Dermis microvascular lymphatic vessel endothelial cell (primary cell): ENCODE measurements around the gene MT1X. TPM values are rescaled to one million over a fixed set of nuclear protein-coding genes. Genes with fewer than 3 reads are reported as not detected.
"Not testable (repeated sequence)": the region's sequence is repeated elsewhere in the genome, so short reads cannot be mapped to it uniquely, and the experiment has no call there.

Source experiments
- DNase-seq, 2 donors: peaks; one replicate each; pipeline versions ENCODE4 v3.0.0 to v3.0.0-alpha.2; 2010; ENCODE audit warnings: low read depth in 2 of 2
- total RNA-seq: library from RNA; depleted of rRNA; stranded (reverse); fragments of >200 nt; gene quantifications from 2 replicates; pipeline ENCODE4 v1.2.1, GENCODE V29; 2014

MT1X gene
- total RNA-seq, 1 donor from 2014 or later = 15.0 TPM

DNA sequence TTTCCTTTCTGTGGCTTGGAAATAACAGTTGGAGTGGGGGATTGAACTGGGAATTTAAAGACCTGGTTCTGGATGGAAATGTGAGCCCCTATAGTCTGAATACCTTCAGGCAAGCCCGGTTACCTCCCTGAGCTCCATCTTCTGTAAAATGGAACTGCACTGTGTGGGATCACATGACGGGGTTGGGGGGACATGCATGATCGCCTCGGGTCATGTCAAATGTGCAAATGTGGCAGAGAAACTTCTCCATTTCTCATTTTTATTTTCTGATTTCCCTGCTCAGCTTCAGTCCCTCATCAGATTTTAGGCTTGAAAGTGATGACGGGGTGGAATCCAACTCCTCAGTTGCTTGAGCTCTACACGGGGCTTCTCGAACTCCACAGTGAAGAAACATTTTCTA lies 29.1 kb upstream of the MT1X start:
- DNase-seq = no peak

DNA sequence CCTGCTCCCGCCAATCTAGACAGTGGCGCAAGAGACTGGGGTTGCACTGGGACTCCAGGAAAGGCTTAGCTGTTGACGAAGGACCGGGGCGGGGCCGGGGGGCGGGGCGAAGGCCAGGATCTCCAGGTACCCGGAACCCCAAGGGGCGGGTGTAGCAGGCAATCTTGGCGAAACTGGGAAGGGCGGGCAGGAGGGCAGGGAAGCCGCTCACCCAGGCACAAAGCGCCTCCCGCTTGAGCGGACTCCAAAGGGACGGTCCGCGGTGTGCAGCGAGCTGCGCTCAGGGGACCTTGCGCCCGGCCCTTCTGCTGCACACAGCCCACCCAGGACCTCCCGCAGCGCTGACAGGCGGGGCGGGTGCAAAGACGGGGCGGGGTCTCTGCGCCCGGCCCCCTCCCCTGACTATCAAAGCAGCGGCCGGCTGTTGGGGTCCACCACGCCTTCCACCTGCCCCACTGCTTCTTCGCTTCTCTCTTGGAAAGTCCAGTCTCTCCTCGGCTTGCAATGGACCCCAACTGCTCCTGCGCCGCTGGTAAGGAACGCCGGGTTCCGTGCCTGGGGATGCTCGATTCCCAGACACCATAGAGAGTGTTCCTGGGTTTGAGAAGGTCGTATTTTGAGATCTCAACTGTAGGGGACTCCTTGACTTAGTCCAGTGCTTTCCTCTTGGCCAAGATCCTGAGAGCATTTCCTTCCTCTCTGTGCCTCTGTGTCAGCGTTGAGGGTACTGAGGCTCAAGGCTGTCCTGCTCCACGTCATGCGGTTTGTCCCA lies 24.5 kb upstream of the MT1X start, which contains the start of gene MT1F:
MT1F (plus strand) TSS at position 405 of the 772 bp plus-strand sequence; CDS start at position 505, 100 bp downstream.
- peak in 1 of 2 donors; percentile 29 for DNase-seq

DNA sequence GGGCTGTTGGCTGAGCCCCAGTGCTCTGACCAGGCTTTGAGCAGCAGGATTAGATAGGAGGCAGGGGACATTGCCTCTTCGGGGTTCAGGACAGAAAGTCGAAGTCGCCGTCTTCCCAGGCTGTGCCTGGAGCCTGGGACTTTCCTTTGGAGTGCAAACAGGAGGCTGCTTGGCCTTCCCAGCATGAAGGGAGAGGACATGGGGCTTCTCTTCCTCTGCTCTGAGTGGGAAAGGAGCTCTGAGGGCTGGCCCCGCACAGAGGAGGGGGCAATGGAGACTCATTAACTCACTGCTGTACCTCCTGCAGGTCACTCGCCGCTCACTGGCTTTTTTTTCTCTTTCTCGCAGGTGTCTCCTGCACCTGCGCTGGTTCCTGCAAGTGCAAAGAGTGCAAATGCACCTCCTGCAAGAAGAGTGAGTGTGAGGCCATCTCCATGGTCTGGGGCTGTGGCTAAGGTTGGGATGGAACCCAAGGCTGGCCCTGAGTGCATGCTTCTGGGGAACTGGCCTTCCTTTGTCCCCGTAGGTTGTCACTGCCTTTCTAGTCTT lies 23.9 kb upstream of the MT1X start:
- no peak for DNase-seq

DNA sequence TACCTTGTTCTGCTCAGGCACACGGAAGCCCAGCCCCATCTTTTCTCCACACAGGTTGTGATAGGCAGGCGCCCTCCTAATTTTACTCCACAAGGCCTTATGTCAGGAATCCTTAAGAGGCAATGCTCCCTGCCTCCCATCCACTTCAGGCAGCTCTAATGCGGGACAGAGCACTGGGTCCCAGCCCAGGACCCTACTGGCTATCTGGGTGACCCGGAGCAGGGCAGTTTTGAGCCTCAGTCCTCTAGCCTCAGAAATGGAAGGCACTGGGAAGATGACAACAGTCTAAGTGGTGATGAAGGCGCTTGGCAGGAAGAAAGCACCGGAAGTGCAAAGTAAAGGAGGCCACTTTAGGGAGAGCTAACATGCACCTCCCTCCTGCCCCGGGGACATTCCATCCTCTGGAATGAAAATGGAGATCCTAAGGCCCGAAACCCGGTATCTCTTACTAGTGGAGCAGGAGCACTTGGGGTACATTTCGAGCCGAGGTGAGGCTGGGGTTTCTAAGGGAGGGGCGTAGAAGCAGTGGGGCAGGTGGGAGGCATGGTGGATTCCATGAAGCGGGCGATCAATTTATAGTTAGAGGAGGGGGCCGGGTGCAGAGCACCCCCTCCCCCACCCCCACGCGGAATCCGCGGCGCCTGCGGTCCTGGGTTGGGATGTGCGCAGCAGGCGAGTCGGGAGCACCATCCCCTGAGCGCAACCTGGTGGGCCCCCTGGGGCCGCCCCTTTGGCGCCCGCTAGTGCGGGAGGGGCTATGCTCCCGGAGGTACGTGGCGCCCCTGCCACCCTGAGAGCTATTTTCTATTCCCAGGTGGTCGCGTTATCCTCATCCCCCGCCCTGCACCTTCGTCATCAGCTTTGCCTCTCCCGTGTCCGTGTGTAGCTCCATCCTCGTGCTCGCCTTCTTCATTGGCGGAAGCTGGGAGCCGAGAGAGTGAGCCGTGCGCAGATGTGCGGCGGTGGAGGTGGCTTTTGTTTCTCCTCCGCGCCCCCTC lies 19.6 kb upstream of the MT1X start:
- no peak for DNase-seq

DNA sequence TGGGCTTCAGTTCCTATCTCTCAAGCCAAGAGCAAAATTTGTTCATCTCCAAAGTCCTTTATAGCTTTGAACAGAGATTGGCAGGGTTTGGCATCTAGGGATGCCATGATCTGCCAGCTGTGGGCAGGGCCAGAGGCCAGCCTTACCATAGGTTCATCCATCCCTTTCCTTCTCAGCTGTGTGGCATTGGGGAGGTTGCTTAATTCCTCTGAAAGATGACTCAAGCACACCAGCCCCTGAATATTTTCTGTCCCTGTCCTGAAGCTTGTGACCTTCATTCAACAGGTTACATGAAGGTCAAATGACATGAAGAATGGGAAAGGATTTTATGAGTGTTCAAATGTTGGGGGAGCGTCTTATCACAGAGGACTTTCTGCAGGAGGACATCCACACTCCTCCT lies 17.8 kb upstream of the MT1X start:
- DNase-seq = no peak

DNA sequence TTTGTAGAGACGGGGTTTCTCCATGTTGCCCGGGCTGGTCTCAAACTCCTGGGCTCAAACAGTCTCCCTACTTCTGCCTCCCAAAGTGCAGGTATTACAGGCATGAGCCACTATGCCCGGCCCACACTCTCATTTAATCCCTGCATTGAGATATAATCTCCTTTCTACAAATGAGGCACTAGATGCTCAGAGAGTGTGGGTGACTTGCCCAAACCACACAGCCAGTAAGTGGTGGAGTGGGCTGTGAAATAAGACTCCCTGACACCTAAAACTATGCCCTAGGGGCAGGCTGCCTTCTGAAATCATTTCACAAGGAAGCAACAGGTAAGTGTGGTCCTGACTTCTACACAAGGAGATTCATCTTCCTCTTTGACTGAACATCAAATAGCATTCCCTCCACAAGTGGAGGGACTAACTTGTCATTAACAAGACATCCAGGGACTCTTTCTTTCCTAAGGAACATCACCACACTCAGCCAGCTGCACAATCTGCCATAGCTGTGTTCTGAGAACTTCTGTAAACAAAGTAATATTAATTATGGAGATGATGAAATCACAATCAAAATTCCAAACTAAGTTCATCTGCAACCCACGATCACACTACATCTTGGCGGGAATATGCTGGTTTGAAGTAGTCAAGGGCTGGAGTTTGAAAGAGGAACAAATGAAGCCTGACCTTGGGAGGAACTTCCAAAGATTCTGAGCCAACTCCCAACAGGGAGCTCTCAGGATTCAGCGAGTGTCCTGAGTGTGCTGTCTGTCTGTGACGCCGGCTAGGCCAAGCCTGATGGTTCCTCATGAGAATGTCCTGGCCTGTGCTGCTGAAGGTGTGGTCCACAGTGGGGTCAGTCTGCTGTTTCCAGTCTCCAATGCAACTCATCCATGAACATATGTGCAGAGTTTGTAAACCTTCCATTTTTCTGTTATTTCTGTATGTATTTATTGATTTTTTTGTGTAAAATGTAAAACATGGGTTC lies 16.7 kb upstream of the MT1X start:
- not testable (repeated sequence) for DNase-seq

DNA sequence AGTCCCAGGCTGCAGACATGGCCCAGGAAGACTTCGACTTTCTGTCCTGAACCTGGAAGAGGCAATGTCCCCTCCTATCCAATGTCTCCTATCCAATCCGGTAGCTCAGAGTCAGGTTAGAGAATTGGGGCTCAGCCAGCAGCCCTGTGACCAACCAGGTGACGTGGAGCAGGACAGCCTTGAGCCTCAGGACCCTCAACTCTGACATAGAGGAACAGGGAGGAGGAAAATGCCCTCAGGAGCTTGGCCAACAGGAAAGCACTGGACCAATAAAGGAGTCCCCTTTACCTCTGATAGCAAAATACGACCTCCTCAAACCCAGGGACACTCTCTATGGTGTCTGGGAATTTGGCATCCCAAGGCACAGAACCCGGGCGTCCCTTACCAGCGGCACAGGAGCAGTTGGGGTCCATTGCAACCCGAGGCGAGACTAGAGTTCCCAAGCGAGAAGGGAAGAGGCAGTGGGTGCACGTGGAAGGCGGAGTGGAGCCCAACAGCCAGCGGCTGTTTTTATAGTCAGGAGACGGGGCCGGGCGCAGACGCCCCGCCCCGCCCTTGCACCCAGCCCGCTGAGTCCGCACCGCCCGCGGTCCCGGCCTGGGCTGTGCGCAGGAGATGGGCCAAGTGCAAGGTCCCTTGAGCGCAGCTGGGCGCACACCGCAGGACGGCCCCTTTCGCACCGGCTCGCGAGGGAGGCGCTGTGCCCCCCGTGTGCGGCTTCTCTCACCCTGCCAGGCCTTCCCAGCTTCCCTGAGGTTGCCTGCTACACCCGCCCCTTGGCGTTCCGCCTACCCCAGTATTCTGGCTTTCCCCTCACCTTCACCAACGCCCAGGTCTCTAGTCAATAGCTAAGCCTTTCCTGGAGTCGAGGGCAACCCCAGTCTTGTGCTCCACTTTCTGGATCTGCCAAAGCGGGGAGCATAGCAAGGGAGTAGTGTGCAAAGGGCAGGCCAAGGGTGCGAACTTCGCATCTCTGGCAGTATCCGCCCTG lies 14.4 kb upstream of the MT1X start, which contains the start of gene MT1G:
MT1G (minus strand) TSS at position 485 of the 991 bp plus-strand sequence; CDS start at position 413, 72 bp downstream.
- no peak for DNase-seq

DNA sequence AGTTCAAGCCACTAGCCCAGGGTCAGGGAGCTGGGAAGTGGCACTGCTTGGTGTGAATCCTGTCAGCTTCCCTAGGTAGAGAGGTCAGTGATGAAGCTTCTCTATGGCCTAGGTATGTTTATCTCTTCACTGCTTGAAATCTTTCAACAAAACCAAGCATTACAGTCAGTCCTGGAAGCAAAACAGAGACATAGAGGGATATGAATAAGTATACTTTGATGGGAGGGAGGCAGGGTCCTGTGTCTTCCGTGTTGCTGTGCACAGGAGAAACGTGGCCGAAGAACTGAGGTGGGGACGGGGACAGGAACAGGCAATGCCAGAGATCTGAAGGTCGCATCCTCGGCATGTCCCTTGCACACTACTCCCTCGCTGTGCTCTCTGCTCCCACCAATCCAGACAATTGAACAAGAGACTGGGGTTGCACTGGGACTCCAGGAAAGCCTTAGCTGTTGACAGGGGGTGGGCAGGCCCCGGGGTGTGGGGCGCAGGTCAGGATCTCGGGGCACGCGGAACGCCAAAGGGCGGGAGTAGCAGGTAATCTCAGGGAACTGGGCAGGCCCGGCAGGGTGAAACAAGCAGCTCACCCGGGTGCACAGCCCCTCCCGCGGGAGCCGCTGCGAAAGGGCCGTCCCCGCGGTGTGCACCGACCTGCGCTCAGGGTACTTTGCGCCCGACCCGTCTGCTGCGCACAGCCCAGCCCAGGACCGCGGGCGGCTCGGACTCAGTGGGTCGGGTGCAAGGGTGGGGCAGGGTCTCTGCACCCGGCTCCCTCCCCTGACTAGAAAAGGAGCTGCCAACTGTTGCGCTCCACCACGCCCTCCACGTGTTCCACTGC lies 13.0 kb upstream of the MT1X start, which contains the start of gene MT1H:
MT1H (plus strand) TSS at position 810 of the 835 bp plus-strand sequence. CDS start 71 bp downstream, outside the sequence.
- no peak for DNase-seq

DNA sequence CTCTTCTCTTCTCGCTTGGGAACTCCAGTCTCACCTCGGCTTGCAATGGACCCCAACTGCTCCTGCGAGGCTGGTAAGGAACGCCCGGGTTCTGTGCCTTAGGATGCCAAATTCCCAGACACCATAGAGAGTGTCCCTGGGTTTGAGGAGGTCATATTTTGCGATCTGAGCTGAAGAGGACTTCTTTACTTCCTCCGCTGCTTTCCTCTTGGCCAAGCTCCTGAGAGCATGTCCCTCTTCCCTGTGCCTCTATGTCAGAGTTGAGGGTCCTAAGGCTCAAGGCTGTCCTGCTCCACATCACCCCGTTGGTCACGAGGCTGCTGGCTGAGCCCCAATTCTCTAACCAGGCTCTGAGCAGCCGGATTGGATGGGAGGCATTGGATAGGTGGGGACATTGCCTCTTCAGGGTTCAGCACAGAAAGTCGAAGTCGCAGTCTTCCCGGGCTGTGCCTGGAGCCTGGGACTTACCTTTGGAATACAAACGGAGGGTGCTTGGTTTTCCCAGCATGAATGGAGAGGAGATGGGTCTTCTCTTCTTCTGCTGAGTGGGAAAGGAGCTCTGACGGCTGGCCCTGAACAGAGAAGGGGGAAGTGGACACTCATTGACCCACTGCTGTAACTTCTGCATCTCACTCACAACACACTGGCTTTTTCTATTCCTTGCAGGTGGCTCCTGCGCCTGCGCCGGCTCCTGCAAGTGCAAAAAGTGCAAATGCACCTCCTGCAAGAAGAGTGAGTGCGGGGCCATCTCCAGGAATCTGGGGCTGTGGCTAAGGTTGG lies 12.2 kb upstream of the MT1X start:
- DNase-seq = no peak

DNA sequence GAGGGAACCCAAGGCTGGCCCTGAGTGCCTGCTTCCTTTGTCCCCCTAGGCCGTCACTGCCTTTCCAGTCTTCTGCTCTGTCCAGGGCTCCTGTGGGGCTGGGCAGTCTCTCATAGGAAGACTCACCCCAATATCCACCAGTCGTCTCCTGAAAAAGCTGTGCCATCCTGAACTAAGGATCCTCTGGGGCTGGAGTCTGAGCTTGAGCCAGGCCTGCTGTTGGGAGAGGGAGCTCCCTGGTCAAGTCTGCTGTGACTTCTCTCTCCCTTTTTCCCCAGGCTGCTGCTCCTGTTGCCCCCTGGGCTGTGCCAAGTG lies 11.7 kb upstream of the MT1X start:
- no peak for DNase-seq

DNA sequence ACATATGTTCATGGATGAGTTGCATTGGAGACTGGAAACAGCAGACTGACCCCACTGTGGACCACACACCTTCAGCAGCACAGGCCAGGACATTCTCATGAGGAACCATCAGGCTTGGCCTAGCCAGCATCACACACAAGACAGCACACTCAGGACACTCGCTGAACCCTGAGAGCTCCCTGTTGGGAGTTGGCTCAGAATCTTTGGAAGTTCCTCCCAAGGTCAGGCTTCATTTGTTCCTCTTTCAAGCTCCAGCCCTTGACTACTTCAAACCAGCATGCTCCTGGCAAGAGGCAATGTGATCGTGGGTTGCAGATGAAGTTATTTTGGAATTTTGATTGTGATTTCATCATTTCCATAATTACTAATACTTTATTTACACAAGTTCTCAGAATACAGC lies 10.6 kb upstream of the MT1X start:
- DNase-seq = not testable (repeated sequence)

DNA sequence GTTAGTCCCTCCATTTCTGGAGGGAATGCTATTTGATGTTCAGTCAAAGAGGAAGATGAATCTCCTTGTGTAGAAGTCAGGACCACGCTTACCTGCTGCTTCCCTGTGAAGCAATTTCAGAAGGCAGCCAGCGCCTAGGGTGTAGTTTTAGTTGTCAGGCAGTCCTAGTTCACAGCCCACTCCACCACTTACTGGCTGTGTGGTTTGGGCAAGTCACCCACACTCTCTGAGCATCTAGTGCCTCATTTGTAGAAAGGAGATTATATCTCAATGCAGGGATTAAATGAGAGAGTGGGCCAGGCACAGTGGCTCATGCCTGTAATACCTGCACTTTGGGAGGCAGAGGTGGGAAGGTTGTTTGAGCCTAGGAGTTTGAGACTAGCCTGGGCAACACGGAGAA lies 10.1 kb upstream of the MT1X start:
- not testable (repeated sequence) for DNase-seq

DNA sequence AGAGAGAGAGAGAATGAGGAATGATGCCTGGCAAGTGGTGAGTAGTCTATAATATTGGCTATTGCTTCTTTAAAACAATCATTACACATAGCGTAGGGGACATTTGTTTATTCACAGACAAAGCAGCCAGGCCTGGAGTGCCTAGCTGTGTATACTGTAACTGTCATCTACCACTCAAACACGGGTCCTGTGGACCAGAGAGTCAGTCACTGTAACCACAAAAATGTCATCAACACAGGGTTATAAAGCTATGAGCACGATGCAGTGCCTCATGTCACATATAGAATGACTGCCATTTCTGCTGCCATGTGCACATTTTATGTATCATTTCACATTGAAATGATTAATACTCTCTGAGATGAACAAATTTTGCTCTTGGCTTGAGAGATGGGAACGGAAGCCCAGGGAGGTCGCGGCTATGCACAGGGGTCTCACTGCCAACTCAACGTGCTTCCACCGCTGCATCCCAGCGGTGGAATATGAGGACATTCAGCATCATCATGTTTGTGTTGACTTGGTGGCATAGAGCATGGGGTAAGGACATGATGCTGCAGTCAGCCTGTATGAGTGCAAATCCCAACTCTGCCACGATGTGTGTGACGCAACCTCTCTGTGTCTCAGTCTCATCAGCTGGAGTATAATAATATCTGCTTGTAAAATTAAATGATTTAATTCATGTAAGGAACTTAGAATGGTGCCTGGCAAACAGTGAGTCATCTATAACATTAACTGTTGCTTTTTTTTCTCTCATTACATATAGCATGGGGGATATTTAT lies 9.3 kb upstream of the MT1X start:
- DNase-seq = no peak

DNA sequence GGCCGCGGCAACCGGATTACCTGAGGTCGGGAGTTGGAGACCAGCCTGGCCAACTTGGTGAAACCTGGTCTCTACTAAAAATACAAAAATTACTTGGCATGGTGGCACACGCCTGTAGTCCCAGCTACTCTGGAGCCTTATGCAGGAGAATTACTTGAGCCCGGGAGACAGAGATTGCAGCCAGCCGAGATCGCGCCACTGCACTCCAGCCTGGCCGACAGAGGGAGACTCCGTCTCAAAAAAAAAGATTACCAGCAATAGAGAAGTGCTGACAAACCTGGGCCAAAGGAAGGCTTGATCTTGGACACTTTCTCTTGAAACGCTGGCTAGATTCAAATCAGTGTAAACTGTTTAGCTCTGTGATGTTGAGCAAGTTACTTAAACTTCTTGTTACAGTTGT lies 8.3 kb upstream of the MT1X start:
- peak in 1 of 2 donors; percentile 9 for DNase-seq

DNA sequence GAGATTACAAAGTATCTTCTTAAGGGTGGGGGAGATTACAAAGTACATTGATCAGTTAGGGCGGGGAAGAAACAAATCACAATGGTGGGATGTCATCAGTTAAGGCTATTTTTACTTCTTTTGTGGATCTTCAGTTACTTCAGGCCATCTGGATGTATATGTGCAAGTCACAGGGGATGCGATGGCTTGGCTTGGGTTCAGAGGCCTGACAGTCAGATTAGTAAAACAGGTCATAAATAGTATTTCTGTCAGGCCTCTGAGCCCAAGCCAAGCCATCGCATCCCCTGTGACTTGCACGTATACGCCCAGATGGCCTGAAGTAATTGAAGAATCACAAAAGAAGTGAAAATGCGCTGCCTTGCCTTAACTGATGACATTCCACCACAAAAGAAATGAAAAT lies 7.7 kb upstream of the MT1X start:
- not testable (repeated sequence) for DNase-seq

DNA sequence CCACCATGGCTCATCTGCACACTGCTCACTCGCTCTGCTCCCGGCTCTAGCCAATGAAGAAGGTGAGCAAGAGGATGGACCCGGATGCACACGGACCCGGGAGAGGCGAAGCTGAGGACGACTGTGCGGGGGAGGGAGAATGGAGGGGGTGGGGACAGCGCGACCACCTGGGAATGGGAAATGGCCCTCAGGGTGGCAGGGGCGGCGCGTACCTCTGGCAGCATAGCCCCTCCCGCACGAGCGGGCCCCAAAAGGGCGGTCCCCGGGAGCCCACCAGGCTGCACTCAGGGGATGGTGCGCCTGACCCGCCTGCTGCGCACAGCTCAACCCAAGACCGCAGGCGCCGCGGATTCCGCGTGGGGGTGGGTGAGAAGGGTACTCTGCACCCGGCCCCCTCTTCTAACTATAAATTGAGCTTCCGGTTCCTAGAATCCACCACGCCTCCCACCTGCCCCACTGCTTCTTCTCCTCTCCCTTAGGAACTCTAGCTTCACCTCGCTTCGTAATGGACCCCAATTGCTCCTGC lies 6.5 kb upstream of the MT1X start:
- DNase-seq = no peak

DNA sequence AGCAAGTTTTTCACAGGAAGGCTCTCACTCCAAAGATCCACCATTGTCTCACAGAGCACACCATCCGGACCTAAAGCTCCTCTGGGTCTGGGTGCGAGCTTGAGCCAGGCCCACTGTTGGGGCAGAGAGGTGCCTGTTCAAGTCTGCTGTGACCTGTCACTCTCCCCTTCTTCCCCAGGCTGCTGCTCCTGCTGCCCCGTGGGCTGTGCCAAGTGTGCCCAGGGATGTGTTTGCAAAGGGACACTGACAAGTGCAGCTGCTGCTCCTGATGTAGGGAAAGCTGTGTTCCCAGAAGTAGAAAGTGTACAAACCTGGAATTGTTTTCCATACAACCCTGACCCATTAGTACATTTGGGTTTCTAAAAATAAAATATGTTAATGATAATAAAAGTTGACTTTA lies 4.8 kb upstream of the MT1X start:
- no peak for DNase-seq
